ENCODE data around the gene MRGPRE. TPM values are rescaled to one million over a fixed set of nuclear protein-coding genes. Genes with fewer than 3 reads are reported as not detected.

The MRGPRE gene
- total RNA-seq, 1 donor from 2014 or later: not detected

DNA sequence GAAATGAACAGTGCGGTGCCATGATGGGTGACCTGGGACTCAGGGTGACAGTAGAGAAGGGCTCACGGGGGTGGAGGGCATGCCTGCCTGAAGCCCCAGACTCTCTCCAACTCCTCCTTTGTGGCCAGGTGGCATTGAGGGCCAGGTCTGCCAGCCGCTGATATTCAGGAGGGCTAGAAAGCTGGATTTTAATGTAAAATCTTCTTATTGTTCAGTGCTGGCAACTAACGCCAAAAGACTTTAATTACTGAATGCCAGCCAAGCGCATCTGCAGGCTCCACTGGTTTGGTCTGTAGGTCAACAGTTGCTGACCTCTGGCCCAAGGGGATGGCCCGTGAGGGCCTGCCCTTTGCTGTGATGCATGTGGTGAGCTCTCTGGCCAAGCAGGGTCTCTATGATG, 23.9 kb downstream of the MRGPRE start:
- no peak overlapping the region for H3K27ac Mint-ChIP-seq
- H3K9me3 Mint-ChIP-seq (ENCODE audit: low read depth): peaks cover 6% of the 10 kb centered on the region
- DNase-seq (ENCODE audit: low spot score, unreplicated experiment): no peak
- TF ChIP-seq, protein P1, sequence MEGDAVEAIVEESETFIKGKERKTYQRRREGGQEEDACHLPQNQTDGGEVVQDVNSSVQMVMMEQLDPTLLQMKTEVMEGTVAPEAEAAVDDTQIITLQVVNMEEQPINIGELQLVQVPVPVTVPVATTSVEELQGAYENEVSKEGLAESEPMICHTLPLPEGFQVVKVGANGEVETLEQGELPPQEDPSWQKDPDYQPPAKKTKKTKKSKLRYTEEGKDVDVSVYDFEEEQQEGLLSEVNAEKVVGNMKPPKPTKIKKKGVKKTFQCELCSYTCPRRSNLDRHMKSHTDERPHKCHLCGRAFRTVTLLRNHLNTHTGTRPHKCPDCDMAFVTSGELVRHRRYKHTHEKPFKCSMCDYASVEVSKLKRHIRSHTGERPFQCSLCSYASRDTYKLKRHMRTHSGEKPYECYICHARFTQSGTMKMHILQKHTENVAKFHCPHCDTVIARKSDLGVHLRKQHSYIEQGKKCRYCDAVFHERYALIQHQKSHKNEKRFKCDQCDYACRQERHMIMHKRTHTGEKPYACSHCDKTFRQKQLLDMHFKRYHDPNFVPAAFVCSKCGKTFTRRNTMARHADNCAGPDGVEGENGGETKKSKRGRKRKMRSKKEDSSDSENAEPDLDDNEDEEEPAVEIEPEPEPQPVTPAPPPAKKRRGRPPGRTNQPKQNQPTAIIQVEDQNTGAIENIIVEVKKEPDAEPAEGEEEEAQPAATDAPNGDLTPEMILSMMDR (IDR thresholded peaks at IDR 0.05; ENCODE audit: unreplicated experiment): no peak
- no peaks in the 10 kb centered on the region for H3K36me3 Mint-ChIP-seq (ENCODE audit: insufficient read depth)
- H3K4me3 Mint-ChIP-seq (ENCODE audit: low read depth): no peak overlapping the region
- H3K4me1 Mint-ChIP-seq (ENCODE audit: low read depth): no peaks in the 10 kb centered on the region
- H3K27me3 Mint-ChIP-seq: peaks cover 52% of the 10 kb centered on the region

DNA sequence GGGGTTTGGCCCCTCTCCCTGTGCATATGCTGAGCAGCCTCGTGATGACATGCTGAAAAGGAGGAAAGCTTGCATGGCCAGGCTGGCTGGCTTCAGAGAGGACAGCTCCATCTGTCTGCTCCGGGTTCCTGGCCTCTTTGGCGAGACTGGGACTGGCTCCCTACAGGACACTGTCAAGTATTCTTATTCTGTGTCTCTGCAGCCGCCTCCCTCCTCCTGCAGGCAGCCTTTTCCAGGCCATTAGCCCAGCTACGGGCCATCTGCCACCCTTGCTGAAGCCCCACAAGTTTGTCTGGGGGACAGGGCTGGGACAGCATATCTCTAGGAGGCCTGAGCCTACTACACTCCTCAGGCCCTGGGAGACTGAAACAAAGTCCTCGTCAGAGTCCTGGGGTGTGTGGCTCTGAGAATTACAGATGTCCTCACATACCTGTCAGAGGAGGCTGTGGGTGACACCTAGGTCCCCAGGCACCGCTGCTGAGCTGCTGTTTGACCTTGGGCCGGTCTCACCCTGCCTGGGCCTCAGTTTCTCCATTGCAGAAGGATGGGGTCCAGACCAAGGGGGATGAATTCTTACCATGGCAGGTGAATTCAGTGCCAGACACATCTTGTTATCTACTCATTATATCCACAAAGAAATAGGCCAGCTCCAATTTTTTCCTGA, 24.6 kb downstream of the MRGPRE start:
- Mint-ChIP-seq H3K27me3 (peaks cover 48% of the 10 kb centered on the region), H3K9me3 (ENCODE audit: low read depth) (peaks cover 6% of the 10 kb centered on the region), H3K4me3 (ENCODE audit: low read depth) (no peak overlapping the region), H3K36me3 (ENCODE audit: insufficient read depth) (no peaks in the 10 kb centered on the region), H3K27ac (no peak overlapping the region), H3K4me1 (ENCODE audit: low read depth) (no peaks in the 10 kb centered on the region)
- DNase-seq (ENCODE audit: low spot score, unreplicated experiment): no peak
- TF ChIP-seq, protein P1 (IDR thresholded peaks at IDR 0.05; ENCODE audit: unreplicated experiment): no peak

DNA sequence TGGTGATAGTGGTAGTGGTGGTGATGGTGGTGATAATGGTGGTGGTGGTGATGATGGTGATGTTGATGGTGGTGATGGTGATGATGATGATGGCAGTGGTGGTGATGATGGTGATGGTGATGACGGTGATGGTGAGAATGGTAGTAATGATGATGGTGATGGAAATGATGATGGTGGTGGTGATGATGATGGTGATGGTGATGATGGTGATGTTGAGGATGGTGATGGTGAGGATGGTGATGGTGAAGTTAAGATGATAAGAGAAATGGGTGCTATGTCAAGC, 25.4 kb downstream of the MRGPRE start:
- H3K36me3 Mint-ChIP-seq (ENCODE audit: insufficient read depth): no peaks in the 10 kb centered on the region
- H3K4me1 Mint-ChIP-seq (ENCODE audit: low read depth): no peaks in the 10 kb centered on the region
- no peak overlapping the region for H3K4me3 Mint-ChIP-seq (ENCODE audit: low read depth)
- H3K27me3 Mint-ChIP-seq: peaks cover 50% of the 10 kb centered on the region
- TF ChIP-seq, protein P1 (IDR thresholded peaks at IDR 0.05; ENCODE audit: unreplicated experiment): no peak
- no peak overlapping the region for H3K27ac Mint-ChIP-seq
- peaks cover 6% of the 10 kb centered on the region for H3K9me3 Mint-ChIP-seq (ENCODE audit: low read depth)
- DNase-seq (ENCODE audit: low spot score, unreplicated experiment): no peak

DNA sequence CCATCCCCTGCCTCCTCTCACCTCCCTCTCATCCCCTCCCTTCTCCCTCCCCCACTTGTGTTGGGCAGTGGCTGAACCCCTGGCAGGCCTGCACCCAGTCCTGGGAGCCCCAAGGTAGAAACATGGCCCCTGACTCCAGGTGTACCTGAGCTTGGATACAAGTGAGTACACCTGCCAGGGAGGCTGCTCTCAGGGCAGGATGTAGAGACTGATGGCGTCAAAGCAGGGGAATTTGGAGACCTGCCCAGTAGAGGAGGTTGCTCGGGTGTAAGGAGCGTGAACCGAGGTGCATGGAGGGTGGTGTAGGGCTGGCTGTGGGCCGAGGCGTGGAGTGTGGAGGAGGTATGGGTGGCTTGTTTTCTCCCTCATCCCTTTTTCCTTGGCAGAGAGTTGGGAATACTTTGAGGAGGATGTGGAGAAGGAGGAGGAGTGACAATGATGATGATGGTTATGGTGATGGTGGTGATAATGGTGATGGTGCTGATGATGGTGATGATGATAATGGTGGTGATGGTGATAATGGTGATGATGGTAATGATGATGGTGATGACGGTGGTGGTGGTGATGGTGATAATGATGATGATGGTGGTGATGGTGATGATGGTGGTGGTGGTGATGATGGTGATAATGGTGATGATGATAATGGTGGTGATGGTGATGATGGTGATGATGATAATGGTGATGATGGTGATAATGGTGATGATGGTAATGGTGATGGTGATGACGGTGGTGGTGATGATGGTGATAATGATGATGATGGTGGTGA, 25.9 kb downstream of the MRGPRE start:
- H3K27ac Mint-ChIP-seq: no peak overlapping the region
- H3K4me3 Mint-ChIP-seq (ENCODE audit: low read depth): no peak overlapping the region
- TF ChIP-seq, protein P1 (IDR thresholded peaks at IDR 0.05; ENCODE audit: unreplicated experiment): no peak
- no peaks in the 10 kb centered on the region for H3K36me3 Mint-ChIP-seq (ENCODE audit: insufficient read depth)
- H3K9me3 Mint-ChIP-seq (ENCODE audit: low read depth): peaks cover under 1% of the 10 kb centered on the region
- no peaks in the 10 kb centered on the region for H3K4me1 Mint-ChIP-seq (ENCODE audit: low read depth)
- DNase-seq (ENCODE audit: low spot score, unreplicated experiment): no peak
- peaks cover 50% of the 10 kb centered on the region for H3K27me3 Mint-ChIP-seq

DNA sequence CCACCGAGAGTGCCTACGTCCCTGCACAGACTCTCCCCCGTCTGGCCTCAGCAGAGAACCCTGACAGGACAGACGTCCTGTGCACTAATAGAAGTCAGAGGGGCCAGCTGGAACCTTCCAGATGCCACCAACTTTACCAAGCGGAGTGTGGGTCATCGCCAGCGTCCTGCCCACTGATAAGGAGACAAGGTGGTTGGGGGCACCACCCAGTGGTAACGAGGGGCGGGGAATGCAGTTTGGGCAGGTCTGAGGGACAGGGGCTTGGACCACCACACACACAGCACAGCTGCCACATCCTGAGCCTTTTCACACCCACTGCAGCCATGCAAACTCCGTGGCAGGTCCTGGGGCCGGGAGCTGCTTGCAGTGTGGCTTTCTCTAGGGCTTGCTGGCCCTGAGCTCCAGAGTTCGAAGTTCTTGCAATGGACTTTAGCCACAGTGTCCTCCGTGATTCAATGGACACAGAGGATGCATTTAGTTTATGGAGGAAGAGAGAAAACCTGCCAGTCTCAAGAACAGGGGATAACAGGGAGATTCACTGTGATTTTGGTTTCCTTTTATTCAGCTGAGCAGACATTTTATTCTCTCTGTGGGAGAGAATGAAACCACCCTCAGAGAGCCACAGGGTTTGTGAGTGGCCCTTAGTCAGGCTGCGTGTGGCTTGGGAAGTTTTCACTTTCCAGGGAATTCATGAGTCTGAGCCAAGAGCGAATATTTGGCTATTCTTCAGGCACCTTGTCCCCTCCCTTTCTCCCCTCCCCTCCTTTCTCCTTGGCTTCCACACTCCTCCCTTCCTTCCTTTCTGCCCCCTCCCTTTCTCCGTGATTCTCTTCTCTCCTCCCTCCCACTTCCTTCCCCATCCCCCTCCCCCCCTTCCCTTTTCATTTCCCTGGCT, 26.7 kb downstream of the MRGPRE start:
- no peak overlapping the region for H3K27ac Mint-ChIP-seq
- H3K4me1 Mint-ChIP-seq (ENCODE audit: low read depth): no peaks in the 10 kb centered on the region
- no peak for DNase-seq (ENCODE audit: low spot score, unreplicated experiment)
- TF ChIP-seq, protein P1 (IDR thresholded peaks at IDR 0.05; ENCODE audit: unreplicated experiment): no peak
- no peak overlapping the region for H3K4me3 Mint-ChIP-seq (ENCODE audit: low read depth)
- no peaks in the 10 kb centered on the region for H3K9me3 Mint-ChIP-seq (ENCODE audit: low read depth)
- peaks cover 58% of the 10 kb centered on the region for H3K27me3 Mint-ChIP-seq
- H3K36me3 Mint-ChIP-seq (ENCODE audit: insufficient read depth): no peaks in the 10 kb centered on the region

Data from progenitor cell of endocrine pancreas (in vitro differentiated cells).